WI38 (cell line): ENCODE data around the gene NEK2.

Source experiments
- H3K4me3 ChIP-seq: 2 replicates; pipeline ENCODE4 v1.5.1; 2011; ENCODE audit warnings: low read depth, mild to moderate bottlenecking, control low read depth, low read length
- TF ChIP-seq, protein P1 (sequence below): IDR thresholded peaks from 2 replicates; pipeline ENCODE4 v1.5.1; 2012; ENCODE audit warnings: low read depth, mild to moderate bottlenecking, control low read depth, low read length

NEK2 gene

DNA sequence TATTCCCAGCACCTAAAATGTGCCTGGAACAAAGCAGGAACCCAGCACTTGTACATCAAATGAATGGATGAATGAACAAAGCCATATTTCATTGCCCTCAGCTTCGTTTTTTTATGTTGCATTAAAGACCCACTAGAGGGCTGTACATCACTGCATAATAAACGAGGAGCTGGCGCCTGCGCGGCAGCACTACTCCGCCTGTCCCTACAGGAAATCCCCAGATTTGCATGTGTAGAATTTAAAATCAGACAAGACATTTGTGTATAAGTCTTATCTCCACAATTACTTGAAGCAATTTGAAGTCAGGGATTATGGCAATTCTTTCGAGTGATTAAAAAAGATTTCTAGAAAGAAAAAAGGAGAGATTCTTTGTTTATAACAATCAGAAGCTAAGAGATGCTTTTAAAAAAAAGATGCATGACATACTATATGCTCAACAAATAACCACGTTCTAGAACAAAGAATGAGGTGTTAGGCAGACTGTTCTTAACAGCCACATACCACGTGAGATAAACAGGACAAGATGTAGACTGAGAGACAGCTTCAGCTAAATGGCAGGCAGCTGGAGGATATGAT lies 5.4 kb upstream of the NEK2 start:
- no peak overlapping the region for H3K4me3 ChIP-seq
- TF ChIP-seq, protein P1, sequence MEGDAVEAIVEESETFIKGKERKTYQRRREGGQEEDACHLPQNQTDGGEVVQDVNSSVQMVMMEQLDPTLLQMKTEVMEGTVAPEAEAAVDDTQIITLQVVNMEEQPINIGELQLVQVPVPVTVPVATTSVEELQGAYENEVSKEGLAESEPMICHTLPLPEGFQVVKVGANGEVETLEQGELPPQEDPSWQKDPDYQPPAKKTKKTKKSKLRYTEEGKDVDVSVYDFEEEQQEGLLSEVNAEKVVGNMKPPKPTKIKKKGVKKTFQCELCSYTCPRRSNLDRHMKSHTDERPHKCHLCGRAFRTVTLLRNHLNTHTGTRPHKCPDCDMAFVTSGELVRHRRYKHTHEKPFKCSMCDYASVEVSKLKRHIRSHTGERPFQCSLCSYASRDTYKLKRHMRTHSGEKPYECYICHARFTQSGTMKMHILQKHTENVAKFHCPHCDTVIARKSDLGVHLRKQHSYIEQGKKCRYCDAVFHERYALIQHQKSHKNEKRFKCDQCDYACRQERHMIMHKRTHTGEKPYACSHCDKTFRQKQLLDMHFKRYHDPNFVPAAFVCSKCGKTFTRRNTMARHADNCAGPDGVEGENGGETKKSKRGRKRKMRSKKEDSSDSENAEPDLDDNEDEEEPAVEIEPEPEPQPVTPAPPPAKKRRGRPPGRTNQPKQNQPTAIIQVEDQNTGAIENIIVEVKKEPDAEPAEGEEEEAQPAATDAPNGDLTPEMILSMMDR, result peak; percentile 52

DNA sequence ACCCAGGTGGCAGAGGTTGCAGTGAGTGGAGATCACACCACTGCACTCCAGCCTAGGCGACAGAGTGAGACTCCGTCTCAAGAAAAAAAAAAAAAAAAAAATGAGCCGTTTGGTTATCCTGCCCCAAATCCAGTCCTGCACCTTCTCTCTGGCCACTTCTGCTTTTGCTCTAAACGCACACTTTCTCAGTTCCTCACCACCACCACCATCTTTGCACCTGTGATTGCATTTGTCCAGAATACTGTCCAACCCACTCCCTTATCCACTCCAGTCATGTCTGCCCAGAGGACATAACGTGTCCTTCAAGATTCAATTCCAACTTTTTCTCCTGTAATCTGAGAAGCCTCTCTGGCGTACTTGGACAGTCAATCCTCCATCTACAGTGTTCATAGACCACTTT lies 2.2 kb upstream of the NEK2 start:
- H3K4me3 ChIP-seq, result no peak overlapping the region
- TF ChIP-seq, protein P1, result no peak

DNA sequence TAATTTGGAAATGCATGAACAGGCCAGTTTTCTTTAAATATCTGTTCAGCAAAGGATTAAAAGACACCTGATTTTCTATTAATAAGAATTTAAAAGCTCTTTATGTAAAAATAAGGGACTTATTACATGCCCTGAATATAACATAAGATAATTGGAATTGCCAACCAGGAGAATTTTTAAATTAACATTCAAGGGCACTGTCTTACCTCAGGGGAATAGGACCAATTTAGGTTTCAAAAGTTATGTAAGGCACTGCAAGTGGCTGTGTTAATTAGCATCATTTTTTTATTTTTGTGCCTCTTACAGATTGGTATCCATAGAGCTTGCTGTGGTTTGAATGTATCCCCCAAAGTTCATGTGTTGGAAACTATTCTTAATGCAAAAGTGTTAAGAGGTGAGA lies 1.3 kb upstream of the NEK2 start:
- TF ChIP-seq, protein P1, result no peak
- no peak overlapping the region for H3K4me3 ChIP-seq

DNA sequence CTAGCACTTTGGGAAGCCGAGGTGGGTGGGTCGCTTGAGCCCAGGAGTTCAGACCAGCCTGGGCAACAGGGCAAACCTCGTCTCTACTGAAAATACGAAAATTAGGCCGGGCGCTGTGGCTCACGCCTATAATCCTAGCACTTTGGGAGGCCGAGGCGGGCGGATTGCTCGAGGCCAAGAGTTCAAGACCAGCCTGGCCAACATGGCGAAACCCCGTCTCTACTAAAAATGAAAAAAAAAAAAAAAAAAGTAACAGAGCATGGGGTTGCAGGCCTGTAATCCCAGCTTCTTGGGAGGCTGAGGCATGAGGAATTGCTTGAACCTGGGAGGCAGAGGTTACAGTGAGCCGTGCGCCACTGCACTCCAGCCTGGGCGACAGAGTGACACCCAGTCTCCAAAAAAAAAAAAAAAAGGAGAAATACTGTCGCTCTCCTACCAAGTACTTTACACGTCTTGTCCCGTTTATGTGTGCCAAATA lies 724 bp upstream of the NEK2 start:
- TF ChIP-seq, protein P1, result no peak
- H3K4me3 ChIP-seq, result peak overlapping the region; percentile 80

DNA sequence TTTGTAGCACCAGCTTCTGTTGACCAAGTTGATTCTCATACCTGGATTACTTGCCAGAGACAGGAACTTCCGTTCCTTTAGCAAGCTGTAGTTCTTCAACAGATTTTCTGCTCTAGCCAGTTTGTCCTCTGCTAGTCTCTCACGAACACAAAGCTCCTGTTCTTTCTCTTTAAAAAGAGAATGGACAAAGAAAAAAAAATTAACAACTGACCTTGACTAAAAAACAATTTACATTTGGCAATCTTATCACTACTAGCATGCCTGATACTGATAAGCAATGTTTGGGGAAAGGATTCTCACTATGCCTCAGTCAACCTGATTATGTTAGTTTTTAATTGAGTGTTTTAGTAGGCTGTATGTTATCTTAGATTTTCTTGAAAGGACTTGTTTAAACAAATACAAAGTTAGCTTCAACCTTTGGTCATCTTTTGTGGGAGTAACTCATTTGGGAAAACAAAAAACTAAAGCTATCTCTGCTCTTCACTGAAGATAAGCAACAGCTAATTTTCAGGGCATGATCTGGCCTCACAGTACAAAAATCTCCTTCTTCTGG lies 8.3 kb downstream of the NEK2 start:
- TF ChIP-seq, protein P1, result no peak
- no peak overlapping the region for H3K4me3 ChIP-seq

DNA sequence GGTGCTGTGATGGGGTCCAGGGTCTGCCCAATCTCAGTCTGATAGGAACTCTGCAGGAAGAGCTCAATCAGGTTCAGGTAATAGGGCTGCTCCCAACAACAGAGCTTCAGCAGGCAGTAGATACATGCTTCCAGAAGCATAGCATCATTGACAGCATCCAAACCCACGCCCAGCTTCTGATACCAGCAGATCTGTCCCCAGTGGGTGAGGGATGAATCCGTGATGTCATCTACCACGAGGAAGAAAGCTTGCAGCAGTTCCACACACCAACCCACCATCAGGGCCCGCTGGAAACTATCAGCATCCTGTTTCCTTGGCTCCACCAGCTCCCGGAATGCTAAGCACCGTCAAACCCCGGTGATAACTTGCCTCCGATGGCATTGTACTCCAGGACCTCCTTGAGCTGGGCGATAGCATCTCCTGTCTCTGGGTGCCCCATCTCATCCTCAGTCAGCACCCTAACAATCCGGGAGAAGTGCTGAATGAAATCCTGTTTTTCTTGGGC lies 14.7 kb downstream of the NEK2 start:
- no peak overlapping the region for H3K4me3 ChIP-seq
- TF ChIP-seq, protein P1, result no peak

DNA sequence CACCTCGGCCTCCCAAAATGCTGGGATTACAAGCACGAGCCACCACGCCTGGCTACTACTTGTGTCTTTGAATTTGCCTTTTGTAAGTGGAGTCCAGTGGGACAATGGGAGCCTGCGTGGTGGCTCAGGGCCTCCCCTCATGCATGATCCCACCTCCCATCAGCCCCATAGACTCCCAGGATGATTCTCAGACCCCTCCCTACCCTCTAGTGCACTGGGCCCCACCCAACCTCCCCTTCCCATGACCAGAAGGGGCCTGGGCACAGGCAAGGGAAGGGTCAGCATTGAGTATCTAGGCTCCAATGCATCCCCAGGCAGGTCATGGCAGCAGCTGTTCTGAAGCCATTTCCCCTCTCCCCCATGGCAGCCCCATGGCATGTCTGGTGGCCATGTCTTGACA lies 18.7 kb downstream of the NEK2 start:
- TF ChIP-seq, protein P1, result no peak
- no peak overlapping the region for H3K4me3 ChIP-seq
